Cortex of kidney (tissue), 1 donor: ENCODE results near the gene DOCK11.
A peak's percentile ranks its signal among the peaks of the same experiment; 100 is the strongest.
"Not testable (repeated sequence)": the region's sequence is repeated elsewhere in the genome, so short reads cannot be mapped to it uniquely, and the experiment has no call there.

Experiments used
- DNase-seq: peaks from one replicate; lab custom pipeline; 2025; lab: John Stamatoyannopoulos, UW

DOCK11 gene

GRCh38 chrX:118495061-118495921 is at the start of gene DOCK11:
TSS of gene DOCK11 (plus strand) at chrX:118495815. CDS start at chrX:118495972, 157 bp downstream.
- DNase-seq = peak; percentile 8

- no peak for DNase-seq
These were observed 47.3 kb upstream of the DOCK11 start for GRCh38 chrX:118448273-118448783.

GRCh38 chrX:118455013-118455412 is 40.6 kb upstream of the DOCK11 start:
- no peak for DNase-seq

- DNase-seq = no peak
These were observed 36.1 kb upstream of the DOCK11 start for GRCh38 chrX:118459494-118459893.

GRCh38 chrX:118464501-118464900 is 31.1 kb upstream of the DOCK11 start:
- DNase-seq = no peak

- DNase-seq = no peak
These were observed 27.5 kb upstream of the DOCK11 start for GRCh38 chrX:118468122-118468521.

- not testable (repeated sequence) for DNase-seq
These were observed 24.8 kb upstream of the DOCK11 start for GRCh38 chrX:118470721-118471347.

- no peak for DNase-seq
These were observed 21.0 kb upstream of the DOCK11 start for GRCh38 chrX:118474586-118474985.

GRCh38 chrX:118475903-118476302 is 19.7 kb upstream of the DOCK11 start:
- no peak for DNase-seq

- no peak for DNase-seq
These were observed 15.4 kb upstream of the DOCK11 start for GRCh38 chrX:118480172-118480571.

GRCh38 chrX:118482384-118482783 is 13.2 kb upstream of the DOCK11 start:
- not testable (repeated sequence) for DNase-seq

GRCh38 chrX:118484216-118484903 is 11.3 kb upstream of the DOCK11 start:
- no peak for DNase-seq

- not testable (repeated sequence) for DNase-seq
These were observed 8.9 kb upstream of the DOCK11 start for GRCh38 chrX:118486693-118487092.

- no peak for DNase-seq
These were observed 2.6 kb upstream of the DOCK11 start for GRCh38 chrX:118493016-118493415.

GRCh38 chrX:118493653-118494297 is 1.8 kb upstream of the DOCK11 start:
- no peak for DNase-seq

GRCh38 chrX:118495958-118496762 is 545 bp downstream of the DOCK11 start:
- no peak for DNase-seq

GRCh38 chrX:118496763-118497079 is 1.1 kb downstream of the DOCK11 start:
- no peak for DNase-seq

- DNase-seq = no peak
These were observed 1.7 kb downstream of the DOCK11 start for GRCh38 chrX:118497180-118497818.

- no peak for DNase-seq
These were observed 2.7 kb downstream of the DOCK11 start for GRCh38 chrX:118498351-118498750.

- no peak for DNase-seq
These were observed 3.1 kb downstream of the DOCK11 start for GRCh38 chrX:118498755-118499154.

GRCh38 chrX:118499295-118499694 is 3.7 kb downstream of the DOCK11 start:
- DNase-seq = no peak
